Measurements from ENCODE around the gene SHISA4. TPM values are rescaled to one million over a fixed set of nuclear protein-coding genes. Genes with fewer than 3 reads are reported as not detected.

SHISA4 gene
- polyA plus RNA-seq, 1 donor from 2014 or later = 1.5 TPM

Small RNA genes lying within 50 kb of the gene (small RNA-seq; reads per million reads assigned to genes)
- gene MIR6739 = 0 to 1.7 (median 1.3) reads per million in 3 experiments

Other genes with a start within 250 kb of the SHISA4 start
- 44.9 and 45.0 TPM in 2 replicates for gene IPO9, start 59.7 kb upstream of the SHISA4 start, polyA plus RNA-seq
- not detected in 2 replicates for gene LMOD1, start 57.6 kb downstream of the SHISA4 start, polyA plus RNA-seq
- gene TIMM17A, start 66.6 kb downstream of the SHISA4 start, polyA plus RNA-seq = 91.7 and 107 TPM in 2 replicates
- gene RNPEP, start 93.8 kb downstream of the SHISA4 start, polyA plus RNA-seq = 33.1 and 44.7 TPM in 2 replicates
- 0.22 and 0.26 TPM in 2 replicates for gene ELF3, start 121.7 kb downstream of the SHISA4 start, polyA plus RNA-seq
- not detected in 2 replicates for gene GPR37L1, start 234.0 kb downstream of the SHISA4 start, polyA plus RNA-seq